K562 (cell line): Measurements from ENCODE around the gene CELSR2. TPM values are rescaled to one million over a fixed set of nuclear protein-coding genes. Genes with fewer than 3 reads are reported as not detected.

ENCODE experiments used
- ATF2 ChIP-seq: sonication (generic); formaldehyde crosslinking; IDR thresholded peaks from 2 replicates; pipeline ENCODE4 v1.8.1; 2022; ENCODE audit warnings: missing genetic modification reagents
- CBX2 ChIP-seq: fragments of 200-600 bp; sonication (generic); IDR thresholded peaks from one replicate; pipeline ENCODE4 v1.6.1; 2012; ENCODE audit warnings: mild to moderate bottlenecking, low read length, inconsistent platforms; ENCODE audit not compliant: insufficient read depth, poor library complexity, severe bottlenecking
- E2F4 ChIP-seq: sonication (generic); formaldehyde crosslinking; IDR thresholded peaks from 2 replicates; pipeline ENCODE4 v1.8.0; 2022; ENCODE audit warnings: mild to moderate bottlenecking, low read depth, missing genetic modification reagents
- E2F8 ChIP-seq: fragments of 450-650 bp; IDR thresholded peaks from 2 replicates; pipeline ENCODE4 v1.7.1; 2018; ENCODE audit warnings: mild to moderate bottlenecking, low read depth; ENCODE audit not compliant: partially characterized antibody
- HIVEP1 ChIP-seq: fragments of 250-450 bp; sonication (Bioruptor Pico); IDR thresholded peaks from 2 replicates; pipeline ENCODE4 v1.4.0; 2020; ENCODE audit warnings: mild to moderate bottlenecking
- LCOR ChIP-seq: sonication (generic); formaldehyde crosslinking; IDR thresholded peaks from 2 replicates; pipeline ENCODE4 v1.8.0; 2022; ENCODE audit warnings: mild to moderate bottlenecking, missing genetic modification reagents
- MBD1 ChIP-seq: fragments of 250-450 bp; sonication (Bioruptor Pico); IDR thresholded peaks from 2 replicates; pipeline ENCODE4 v1.8.0; 2022; ENCODE audit warnings: inconsistent platforms
- MECOM ChIP-seq: fragments of 250-450 bp; sonication (Bioruptor Pico); IDR thresholded peaks from 2 replicates; pipeline ENCODE4 v1.8.0; 2022; ENCODE audit warnings: inconsistent platforms
- NR2F6 ChIP-seq: fragments of 450-650 bp; formaldehyde crosslinking; IDR thresholded peaks from 2 replicates; pipeline ENCODE4 v1.4.0; 2020; ENCODE audit warnings: mild to moderate bottlenecking
- RBFOX2 ChIP-seq: fragments of 200-400 bp; formaldehyde crosslinking; IDR thresholded peaks from 2 replicates; pipeline ENCODE4 v1.6.1; 2017; ENCODE audit warnings: low read depth, mild to moderate bottlenecking, low read length, moderate library complexity
- SAFB2 ChIP-seq: fragments of 200-400 bp; formaldehyde crosslinking; IDR thresholded peaks from 2 replicates; pipeline ENCODE4 v1.6.1; 2018; ENCODE audit warnings: borderline replicate concordance, low read length, low read depth, moderate library complexity; ENCODE audit not compliant: severe bottlenecking
- SREBF2 ChIP-seq: sonication (generic); formaldehyde crosslinking; IDR thresholded peaks from 2 replicates; pipeline ENCODE4 v1.4.0; 2020; ENCODE audit warnings: mild to moderate bottlenecking, missing genetic modification reagents
- STAT5A ChIP-seq: IDR thresholded peaks from 2 replicates; pipeline ENCODE4 v1.6.1; 2012; ENCODE audit warnings: low read length, inconsistent platforms, borderline replicate concordance
- TAF1 ChIP-seq: IDR thresholded peaks from 2 replicates; pipeline ENCODE4 v1.6.1; 2011; ENCODE audit warnings: mild to moderate bottlenecking, low read length, moderate library complexity; ENCODE audit not compliant: insufficient read depth, control insufficient read depth, severe bottlenecking; ENCODE audit errors: extremely low read depth
- ZC3H11A ChIP-seq: IDR thresholded peaks from 2 replicates; pipeline ENCODE4 v1.6.1; 2012; ENCODE audit warnings: low read depth, low read length, improper control_type of control experiment
- ZNF174 ChIP-seq: fragments of 250-450 bp; sonication (Bioruptor Pico); IDR thresholded peaks from 2 replicates; pipeline ENCODE4 v1.4.0; 2020; ENCODE audit warnings: mild to moderate bottlenecking
- ZNF197 ChIP-seq: fragments of 200-800 bp; sonication (Bioruptor generic); IDR thresholded peaks from 2 replicates; pipeline ENCODE4 v1.6.1; 2016; ENCODE audit warnings: low read depth, missing genetic modification characterization, missing compliant biosample characterization
- ZNF512 ChIP-seq: IDR thresholded peaks from 2 replicates; pipeline ENCODE4 v1.6.1; 2016; ENCODE audit warnings: missing genetic modification characterization, missing compliant biosample characterization
- polyA plus RNA-seq, 8 experiments: library from polyadenylated mRNA; depleted of rRNA in 4 of 8; stranded (reverse) in 5 of 8; unstranded in 3 of 8; fragments of >200 nt; fragmentation: Nextera tagmentation in 2 of 8; fragmentation: Illumina TruSeq in 1 of 8; extraction: Ambion mirVana in 2 of 8; extraction: Trizol in 1 of 8; gene quantifications; 2 replicates each; pipeline versions ENCODE4 v1.2.1 to v1.2.3, GENCODE V29; 2011 to 2014; ENCODE audit warnings: inconsistent platforms in 1 of 8, missing spikeins in 1 of 8
- total RNA-seq, 7 experiments: library from RNA; depleted of rRNA in 6 of 7; stranded (reverse); fragments of >200 nt in 6 of 7; fragmentation: Illumina TruSeq in 2 of 7; extraction: Trizol in 2 of 7; gene quantifications; 2 replicates each; pipeline versions ENCODE4 v1.2.1 to v1.2.3, GENCODE V29; 2011 to 2021; ENCODE audit warnings: low replicate concordance in 1 of 7

Gene CELSR2
- total and polyA plus RNA-seq, 9 of the 15 experiments (the other 6 are each of a cell fraction or from before 2014, with no cell fraction given), result 0.31 to 21.9 (median 4.2) TPM

GRCh38 chr1:109214695-109215623 is 34.4 kb upstream of the CELSR2 start (continued):
- TF ChIP-seq ZNF512 (tag) (no peak), TAF1 (no peak), STAT5A (peak; percentile 69; the same call in 1 of the 2 replicates), MBD1 (no peak), ZC3H11A (0 out of 2 replicates have a peak, but pooled peaks have one; percentile 19), LCOR (CRISPR knock-in tag) (0 out of 2 replicates have a peak, but pooled peaks have one; percentile 43), CBX2 (no peak), E2F4 (CRISPR knock-in tag) (no peak), E2F8 (peak; percentile 51), SREBF2 (no peak), MECOM (no peak), RBFOX2 (no peak), ATF2 (CRISPR knock-in tag) (no peak), HIVEP1 (CRISPR knock-in tag) (no peak; the same call in 1 of the 2 replicates), NR2F6 (no peak), ZNF197 (CRISPR knock-in tag) (no peak), ZNF174 (CRISPR knock-in tag) (no peak), SAFB2 (no peak)
